B cell (primary cell): ENCODE measurements around the gene TMEM87A. TPM values are rescaled to one million over a fixed set of nuclear protein-coding genes. Genes with fewer than 3 reads are reported as not detected.
"Not testable (repeated sequence)": the region's sequence is repeated elsewhere in the genome, so short reads cannot be mapped to it uniquely, and the experiment has no call there.

Experiments
- ATAC-seq: fragments of 200-7000 bp; cut with Tn5 transposase; one replicate; pipeline ENCODE4 v1.10.0; 2021; ENCODE audit warnings: low read depth, mild to moderate bottlenecking, moderate number of reproducible peaks, moderate library complexity
- CTCF ChIA-PET: fragments of 350-600 bp; sonication (Branson Sonifier 250); formaldehyde crosslinking; loops from one replicate; lab custom pipeline; 2021; ENCODE audit warnings: antibody characterized with exemption, inconsistent platforms; lab: Charles Lee
- POLR2A ChIA-PET: fragments of 350-600 bp; sonication (Branson Sonifier 250); formaldehyde crosslinking; loops from one replicate; lab custom pipeline; 2021; ENCODE audit warnings: antibody characterized with exemption; lab: Charles Lee
- DNase-seq: peaks from one replicate; pipeline ENCODE4 v3.0.0; 2013
- H2AFZ ChIP-seq: 2 replicates; pipeline ENCODE4 v1.6.1; 2012; ENCODE audit warnings: mild to moderate bottlenecking, low read depth, low read length; ENCODE audit not compliant: insufficient read depth, poor library complexity, severe bottlenecking
- H3K27ac ChIP-seq, 2 donors: 1 replicate in 1 of 2; 2 replicates in 1 of 2; pipeline ENCODE4 v1.5.1; 2012 to 2013; ENCODE audit warnings: low read length in 2 of 2, mild to moderate bottlenecking in 2 of 2, moderate library complexity in 1 of 2
- H3K27me3 ChIP-seq, 4 experiments: fragments of 200-600 bp in 1 of 4; sonication (generic) in 1 of 4; replicated peaks in 1 of 4; 1 replicate in 2 of 4; 2 replicates in 2 of 4; pipeline versions ENCODE4 v1.6.1 to v1.7.0; 2013 to 2016; ENCODE audit warnings: low read length in 3 of 4, mild to moderate bottlenecking in 2 of 4, mixed read lengths in 1 of 4, moderate library complexity in 1 of 4; ENCODE audit not compliant: insufficient read depth in 4 of 4, control insufficient read depth in 3 of 4; ENCODE audit errors: control extremely low read depth in 1 of 4
- H3K36me3 ChIP-seq, 2 experiments: replicated peaks in 1 of 2; 1 replicate in 1 of 2; 2 replicates in 1 of 2; pipeline versions ENCODE4 v1.6.1 to v1.7.1; 2013; ENCODE audit warnings: low read length in 1 of 2; ENCODE audit not compliant: insufficient read depth in 2 of 2, control insufficient read depth in 1 of 2; ENCODE audit errors: control extremely low read depth in 1 of 2, extremely low read depth in 1 of 2
- H3K4me1 ChIP-seq, 2 donors: fragments of 200-600 bp in 1 of 2; sonication (generic) in 1 of 2; 1 replicate in 1 of 2; 2 replicates in 1 of 2; pipeline versions ENCODE4 v1.5.1 to v1.6.1; 2013 to 2017; ENCODE audit warnings: low read length in 2 of 2; ENCODE audit not compliant: control insufficient read depth in 2 of 2, insufficient read depth in 2 of 2
- H3K4me2 ChIP-seq: replicated peaks from 2 replicates; pipeline ENCODE3; 2012; ENCODE audit warnings: mild to moderate bottlenecking, low read depth, low read length; ENCODE audit not compliant: poor library complexity, severe bottlenecking
- H3K4me3 ChIP-seq, 5 experiments: fragments of 200-600 bp in 1 of 5; sonication (generic) in 1 of 5; 1 replicate in 3 of 5; 2 replicates in 2 of 5; pipeline versions ENCODE4 v1.5.1 to v1.7.0; 2011 to 2016; ENCODE audit warnings: low read length in 4 of 5, mild to moderate bottlenecking in 4 of 5, low read depth in 2 of 5, control low read depth in 1 of 5, moderate library complexity in 1 of 5; ENCODE audit not compliant: insufficient read depth in 1 of 5; ENCODE audit errors: control extremely low read depth in 1 of 5, extremely low read depth in 1 of 5
- H3K79me2 ChIP-seq: fragments of 200-600 bp; sonication (generic); one replicate; pipeline ENCODE4 v1.6.0; 2016; ENCODE audit warnings: low read length; ENCODE audit not compliant: control insufficient read depth, insufficient read depth
- H3K9ac ChIP-seq: fragments of 200-600 bp; sonication (generic); 2 replicates; pipeline ENCODE4 v1.6.1; 2017; ENCODE audit warnings: mild to moderate bottlenecking, low read length, moderate library complexity
- H3K9me3 ChIP-seq, 3 donors: one replicate each; pipeline versions ENCODE4 v1.6.1 to v1.7.1; 2013; ENCODE audit warnings: low read length in 2 of 3; ENCODE audit not compliant: control insufficient read depth in 2 of 3, insufficient read depth in 1 of 3; ENCODE audit errors: control extremely low read depth in 1 of 3
- H4K20me1 ChIP-seq: 2 replicates; pipeline ENCODE4 v1.6.0; 2012; ENCODE audit warnings: mild to moderate bottlenecking, low read length; ENCODE audit not compliant: insufficient read depth, control insufficient read depth, poor library complexity, severe bottlenecking
- H3K27ac Mint-ChIP-seq: one replicate; pipeline ENCODE4 v1.8.0; 2021; ENCODE audit warnings: mixed read lengths
- H3K27me3 Mint-ChIP-seq: one replicate; pipeline ENCODE4 v1.8.0; 2021; ENCODE audit warnings: mixed read lengths
- H3K4me1 Mint-ChIP-seq: one replicate; pipeline ENCODE4 v1.8.0; 2021; ENCODE audit warnings: mixed read lengths
- H3K4me3 Mint-ChIP-seq: one replicate; pipeline ENCODE4 v1.8.0; 2021; ENCODE audit warnings: mixed read lengths
- H3K9me3 Mint-ChIP-seq: one replicate; pipeline ENCODE4 v1.8.0; 2022; ENCODE audit warnings: mixed read lengths; ENCODE audit not compliant: insufficient read depth
- CTCF ChIP-seq: fragments of 200-600 bp; IDR thresholded peaks from one replicate; pipeline ENCODE4 v1.8.0; 2022; ENCODE audit warnings: antibody characterized with exemption, mild to moderate bottlenecking
- EZH2 ChIP-seq: IDR thresholded peaks from 2 replicates; pipeline ENCODE4 v1.6.1; 2012; ENCODE audit warnings: borderline replicate concordance, low read depth, mild to moderate bottlenecking, moderate library complexity, low read length; ENCODE audit not compliant: insufficient read depth, poor library complexity, severe bottlenecking
- WGBS: methylation state at CpG from one replicate; pipeline ENCODE4 v1.1.5; 2013; ENCODE audit warnings: missing lambda C conversion rate; ENCODE audit not compliant: insufficient coverage; 5-methylcytosine and 5-hydroxymethylcytosine counted together
- intact Hi-C: fragments of 100-400 bp; cut with micrococcal nuclease; formaldehyde crosslinking; loops from one replicate; pipeline ENCODE4 v1.10.0; 2022
- polyA plus RNA-seq: library from polyadenylated mRNA; depleted of rRNA; stranded (reverse); fragments of >200 nt; gene quantifications from 2 replicates; pipeline ENCODE4 v1.2.3, GENCODE V29; 2012
- total RNA-seq, 2 donors: library from RNA; stranded (reverse); fragments of 120-200 nt in 1 of 2; gene quantifications; 1 replicate in 1 of 2; 2 replicates in 1 of 2; pipeline versions ENCODE4 v1.2.3 to v1.2.4, GENCODE V29; 2013 to 2022

Gene TMEM87A
- total and polyA plus RNA-seq, 2 donors (not counting 1 experiment from before 2014, with no cell fraction given): 14.5 to 61.5 TPM

GRCh38 chr15:42316282-42316805, 43.1 kb upstream of the TMEM87A start:
- CTCF ChIA-PET, DNase-seq, H3K79me2 ChIP-seq, H3K4me2 ChIP-seq, POLR2A ChIA-PET, H3K27me3 ChIP-seq, ATAC-seq, H3K9ac ChIP-seq, H3K9me3 ChIP-seq, H3K4me3 Mint-ChIP-seq, H3K4me1 Mint-ChIP-seq, H3K4me3 ChIP-seq, H4K20me1 ChIP-seq, H3K4me1 ChIP-seq, intact Hi-C loops, H3K9me3 Mint-ChIP-seq, H2AFZ ChIP-seq, H3K27ac Mint-ChIP-seq, H3K27me3 Mint-ChIP-seq, H3K27ac ChIP-seq: not testable (repeated sequence)
- H3K36me3 ChIP-seq: peaks cover 2 to 35% of the 10 kb centered on the region in 2 experiments
- WGBS: 75% methylated on average over 4 of the region's 11 CpGs

DNA sequence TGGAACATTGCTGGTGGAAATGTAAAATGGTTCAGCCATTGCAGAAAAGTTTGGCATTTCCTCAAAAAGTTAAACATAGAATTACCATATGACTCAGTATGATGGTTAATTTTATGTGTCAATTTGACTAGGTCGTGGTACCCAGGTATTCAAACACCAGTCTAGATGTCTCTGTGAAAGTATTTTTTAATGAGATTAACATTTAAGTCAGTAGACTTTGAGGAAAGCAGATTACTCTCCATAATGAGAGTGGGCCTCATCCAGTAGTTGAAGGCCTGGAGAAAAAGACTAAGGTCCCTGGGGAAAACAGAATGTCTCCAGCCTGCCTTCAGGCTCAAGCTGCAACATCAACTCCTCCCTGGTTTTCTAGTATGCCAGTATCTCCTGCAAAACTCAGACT, 42.3 kb upstream of the TMEM87A start:
- H3K4me1 ChIP-seq: no peaks in the 10 kb centered on the region
- no peaks in the 10 kb centered on the region for H3K9me3 Mint-ChIP-seq

More for the DNA sequence above, 42.3 kb upstream of the TMEM87A start:
- ATAC-seq (no peak), DNase-seq (no peak)
- H3K27me3 Mint-ChIP-seq: no peaks in the 10 kb centered on the region
- H3K27ac Mint-ChIP-seq: no peak overlapping the region
- no peak overlapping the region for H3K4me3 ChIP-seq
- no peaks in the 10 kb centered on the region for H3K4me1 Mint-ChIP-seq
- H3K27ac ChIP-seq: no peak overlapping the region
- H3K36me3 ChIP-seq: peaks cover 4 to 41% of the 10 kb centered on the region in 2 experiments
- ChIA-PET CTCF (no interaction called here), POLR2A (no interaction called here)
- H2AFZ ChIP-seq: no peak overlapping the region
- no peak overlapping the region for H3K4me3 Mint-ChIP-seq
- H3K27me3 ChIP-seq: no peaks in the 10 kb centered on the region
- no peak for TF ChIP-seq CTCF
- TF ChIP-seq EZH2: no peak
- H3K79me2 ChIP-seq: no peaks in the 10 kb centered on the region
- H3K9ac ChIP-seq: no peak overlapping the region
- H3K4me2 ChIP-seq: no peak overlapping the region
- no peaks in the 10 kb centered on the region for H4K20me1 ChIP-seq
- no CpG with 5 or more reads among the region's 1 CpG for WGBS
- intact Hi-C loops: no loop called here
- no peaks in the 10 kb centered on the region for H3K9me3 ChIP-seq
